Brain microvascular endothelial cell (primary cell): ENCODE results near the gene RAPGEF6.

Experiments
- DNase-seq: peaks from one replicate; pipeline ENCODE4 v3.0.0-alpha.2; 2020
- H3K27ac ChIP-seq: fragments of 250-450 bp; sonication (Bioruptor Pico); 2 replicates; pipeline ENCODE4 v1.5.1; 2020; ENCODE audit warnings: mild to moderate bottlenecking, moderate library complexity
- H3K27me3 ChIP-seq: fragments of 250-450 bp; sonication (Bioruptor Pico); replicated peaks from 2 replicates; pipeline ENCODE4 v1.5.1; 2020; ENCODE audit warnings: mild to moderate bottlenecking
- H3K36me3 ChIP-seq: fragments of 250-450 bp; sonication (Bioruptor Pico); replicated peaks from 2 replicates; pipeline ENCODE4 v1.5.1; 2020; ENCODE audit warnings: mild to moderate bottlenecking
- H3K4me3 ChIP-seq: 2 replicates; pipeline ENCODE4 v1.5.1; 2011; ENCODE audit warnings: low read depth, mild to moderate bottlenecking, control low read depth, low read length, moderate library complexity
- CTCF ChIP-seq: IDR thresholded peaks from 2 replicates; pipeline ENCODE4 v1.5.1; 2011; ENCODE audit warnings: low read depth, mild to moderate bottlenecking, moderate library complexity, low read length, control low read depth, inconsistent platforms; ENCODE audit errors: missing control alignments
- in situ Hi-C: cut with HindIII; loops from 2 replicates; pipeline ENCODE4 v1.10.0; 2017; ENCODE audit warnings: low sequenced_read_pairs, low pct_ligation_motif_present

The RAPGEF6 gene

DNA sequence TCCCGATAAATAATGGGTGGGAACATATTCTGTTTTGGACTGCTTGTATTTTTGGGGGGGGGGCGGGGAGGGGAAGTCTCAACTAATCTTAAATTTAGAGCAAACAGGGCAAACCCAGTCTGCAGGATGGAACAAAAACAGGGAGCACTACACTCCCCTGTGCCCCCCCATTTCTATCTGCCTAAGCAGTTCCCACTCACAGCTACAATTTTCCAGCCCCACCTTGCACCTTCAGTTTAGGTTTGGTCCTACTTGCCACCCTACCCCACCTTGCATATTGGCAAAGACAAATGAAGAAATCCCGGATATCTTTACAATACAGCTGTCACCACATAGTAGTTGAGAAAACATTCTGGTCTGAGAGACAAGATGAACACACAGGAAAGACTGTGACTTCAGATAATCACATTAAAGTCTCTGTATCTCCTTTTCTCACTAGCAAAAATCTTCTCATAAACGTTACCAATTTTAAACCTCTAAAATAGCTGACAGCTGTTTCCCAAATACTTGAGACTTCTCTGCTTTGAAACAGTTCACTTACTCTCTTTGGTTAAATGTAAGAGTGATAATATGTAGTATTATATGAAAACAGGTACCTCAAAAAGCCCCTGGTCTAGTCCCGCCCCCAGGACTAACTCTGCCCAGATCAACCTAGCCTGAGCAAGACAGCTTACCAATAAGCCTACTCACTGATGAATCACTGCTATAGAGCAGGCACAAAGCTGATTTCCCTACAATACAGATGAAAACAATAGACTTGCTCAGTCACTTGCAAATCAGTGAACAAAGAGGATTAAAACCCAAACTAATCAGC lies 5.2 kb upstream of the RAPGEF6 start:
- no peak overlapping the region for H3K27ac ChIP-seq
- TF ChIP-seq CTCF, result no peak
- peaks cover 4% of the 10 kb centered on the region for H3K36me3 ChIP-seq
- in situ Hi-C loops, result no loop called here
- H3K27me3 ChIP-seq, result no peaks in the 10 kb centered on the region
- peak; percentile 25 for DNase-seq
- H3K4me3 ChIP-seq, result no peak overlapping the region

DNA sequence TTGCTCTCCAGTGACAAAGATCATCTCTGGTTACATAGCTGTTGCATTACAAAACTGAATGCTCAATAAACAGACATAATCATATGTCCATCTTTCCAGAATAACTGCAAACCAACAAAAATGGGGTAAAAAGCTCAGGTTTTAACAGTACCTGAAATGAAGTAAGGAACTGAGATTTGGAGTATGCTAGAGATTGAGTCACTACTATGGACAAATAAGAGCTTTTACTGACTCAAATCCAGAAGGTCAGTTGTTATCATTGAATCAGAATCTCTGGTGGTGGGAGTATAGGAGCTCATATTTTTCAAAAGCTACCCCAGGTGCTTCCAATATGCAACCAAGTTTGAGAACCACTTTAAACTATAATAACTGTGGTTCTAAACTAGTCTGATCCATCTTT lies 4.1 kb upstream of the RAPGEF6 start:
- in situ Hi-C loops, result no loop called here
- DNase-seq, result no peak
- Histone ChIP-seq H3K4me3 (no peak overlapping the region), H3K27me3 (no peaks in the 10 kb centered on the region), H3K36me3 (no peaks in the 10 kb centered on the region), H3K27ac (no peak overlapping the region)
- no peak for TF ChIP-seq CTCF

DNA sequence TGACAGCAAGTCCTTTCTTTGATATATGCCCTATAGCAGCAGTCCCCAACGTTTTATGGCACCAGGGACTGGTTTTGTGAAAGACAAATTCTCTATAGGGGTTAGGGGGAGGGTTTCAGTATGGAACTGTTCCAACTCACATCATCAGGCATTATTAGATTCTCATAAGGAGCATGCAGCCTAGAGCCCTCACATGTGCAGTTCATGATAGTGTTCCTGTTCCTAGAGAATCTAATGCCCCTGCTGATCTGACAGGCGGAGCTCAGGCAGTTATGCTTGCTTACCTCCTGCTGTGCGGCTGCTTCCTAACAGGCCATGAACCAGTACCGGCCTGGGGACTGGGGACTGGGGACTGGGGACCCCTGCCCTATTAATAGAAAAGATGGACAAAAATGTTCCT lies 2.7 kb upstream of the RAPGEF6 start:
- in situ Hi-C loops, result no loop called here
- TF ChIP-seq CTCF, result no peak
- H3K27me3 ChIP-seq, result no peaks in the 10 kb centered on the region

GRCh38 chr5:131635684-131636572 lies 899 bp upstream of the RAPGEF6 start:
- in situ Hi-C loops, result no loop called here
- DNase-seq, result no peak
- Histone ChIP-seq H3K4me3 (peak overlapping the region; percentile 91), H3K36me3 (no peaks in the 10 kb centered on the region), H3K27ac (peak overlapping the region; percentile 91), H3K27me3 (no peaks in the 10 kb centered on the region)
- no peak for TF ChIP-seq CTCF

More for the DNA sequence above, 2.7 kb upstream of the RAPGEF6 start:
- no peak overlapping the region for H3K4me3 ChIP-seq
- H3K36me3 ChIP-seq, result no peaks in the 10 kb centered on the region
- DNase-seq, result no peak
- no peak overlapping the region for H3K27ac ChIP-seq

GRCh38 chr5:131634666-131634995 lies 398 bp downstream of the RAPGEF6 start:
- Histone ChIP-seq H3K36me3 (no peaks in the 10 kb centered on the region), H3K4me3 (peak overlapping the region; percentile 91), H3K27ac (peak overlapping the region; percentile 91), H3K27me3 (no peaks in the 10 kb centered on the region)
- DNase-seq, result peak; percentile 42
- in situ Hi-C loops, result no loop called here
- peak; percentile 24 for TF ChIP-seq CTCF
